HTR-8/SVneo (cell line): Measurements from ENCODE around the gene ST7.

Source experiments
- DNase-seq: peaks from one replicate; pipeline ENCODE4 v3.0.0; 2011; ENCODE audit warnings: low spot score, mixed read lengths; ENCODE audit not compliant: insufficient read length
- FAIRE-seq: peaks from 2 replicates; lab custom pipeline; 2011; peaks lifted over from hg19 to GRCh38; lab: Jason Lieb, UNC

Gene ST7

GRCh38 chr7:117169907-117170306, 216.6 kb downstream of the ST7 start:
- no peak for DNase-seq
- FAIRE-seq, result no peak

GRCh38 chr7:117171106-117171505, 217.8 kb downstream of the ST7 start:
- FAIRE-seq (no peak), DNase-seq (no peak)

- no peak for FAIRE-seq
- no peak for DNase-seq
These were observed 219.0 kb downstream of the ST7 start for GRCh38 chr7:117172283-117172682.

- DNase-seq, result no peak
- FAIRE-seq, result no peak
These were observed 219.9 kb downstream of the ST7 start for GRCh38 chr7:117173035-117173770.

- DNase-seq, result no peak
- no peak for FAIRE-seq
These were observed 222.9 kb downstream of the ST7 start for GRCh38 chr7:117176206-117176605.

GRCh38 chr7:117178600-117178999, 225.3 kb downstream of the ST7 start:
- FAIRE-seq, result no peak
- no peak for DNase-seq

- DNase-seq (no peak), FAIRE-seq (no peak)
These were observed 226.4 kb downstream of the ST7 start for GRCh38 chr7:117179701-117180100.

GRCh38 chr7:117183729-117184128, 230.4 kb downstream of the ST7 start:
- no peak for DNase-seq
- FAIRE-seq, result no peak

GRCh38 chr7:117184367-117184766, 231.1 kb downstream of the ST7 start:
- FAIRE-seq (no peak), DNase-seq (no peak)

- FAIRE-seq (no peak), DNase-seq (no peak)
These were observed 231.8 kb downstream of the ST7 start for GRCh38 chr7:117185124-117185523.

- FAIRE-seq (no peak), DNase-seq (no peak)
These were observed 233.1 kb downstream of the ST7 start for GRCh38 chr7:117186218-117187010.

- FAIRE-seq (no peak), DNase-seq (no peak)
These were observed 235.1 kb downstream of the ST7 start for GRCh38 chr7:117188376-117188775.

GRCh38 chr7:117188949-117189592, 235.8 kb downstream of the ST7 start:
- DNase-seq, result no peak
- FAIRE-seq, result no peak

GRCh38 chr7:117190104-117190503, 236.8 kb downstream of the ST7 start:
- FAIRE-seq (no peak), DNase-seq (no peak)

- DNase-seq (no peak), FAIRE-seq (no peak)
These were observed 237.6 kb downstream of the ST7 start for GRCh38 chr7:117190746-117191435.

- FAIRE-seq (no peak), DNase-seq (no peak)
These were observed 238.8 kb downstream of the ST7 start for GRCh38 chr7:117192108-117192507.

- FAIRE-seq (no peak), DNase-seq (peak; percentile 11)
These were observed 240.3 kb downstream of the ST7 start for GRCh38 chr7:117193564-117193963.

GRCh38 chr7:117194445-117194844, 241.1 kb downstream of the ST7 start:
- DNase-seq (no peak), FAIRE-seq (no peak)

- DNase-seq (no peak), FAIRE-seq (no peak)
These were observed 242.2 kb downstream of the ST7 start for GRCh38 chr7:117195361-117196029.

GRCh38 chr7:117200132-117200531, 246.8 kb downstream of the ST7 start:
- FAIRE-seq (no peak), DNase-seq (no peak)
